ENCODE measurements around the gene TSSC4.

The TSSC4 gene

DNA sequence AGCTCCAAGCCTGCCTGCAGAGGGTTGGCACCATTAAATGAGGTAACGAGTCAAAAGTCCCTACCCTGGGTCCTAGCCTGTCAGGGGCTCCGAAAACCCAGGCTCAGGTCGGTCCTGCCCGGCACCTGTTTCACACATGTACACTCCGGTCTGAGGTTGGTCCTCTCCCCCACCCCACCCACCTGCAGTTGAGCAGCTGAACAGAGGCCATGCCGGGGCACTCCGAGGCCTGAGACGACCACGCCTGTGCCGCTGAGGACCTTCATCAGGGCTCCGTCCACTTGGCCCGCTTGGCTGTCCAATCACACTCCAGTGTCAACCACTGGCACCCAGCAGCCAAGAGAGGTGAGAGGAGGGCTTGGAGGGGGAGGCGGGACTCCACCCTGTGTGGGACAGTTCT, 1.6 kb downstream of the TSSC4 start:
- FAIRE-seq = no peak

DNA sequence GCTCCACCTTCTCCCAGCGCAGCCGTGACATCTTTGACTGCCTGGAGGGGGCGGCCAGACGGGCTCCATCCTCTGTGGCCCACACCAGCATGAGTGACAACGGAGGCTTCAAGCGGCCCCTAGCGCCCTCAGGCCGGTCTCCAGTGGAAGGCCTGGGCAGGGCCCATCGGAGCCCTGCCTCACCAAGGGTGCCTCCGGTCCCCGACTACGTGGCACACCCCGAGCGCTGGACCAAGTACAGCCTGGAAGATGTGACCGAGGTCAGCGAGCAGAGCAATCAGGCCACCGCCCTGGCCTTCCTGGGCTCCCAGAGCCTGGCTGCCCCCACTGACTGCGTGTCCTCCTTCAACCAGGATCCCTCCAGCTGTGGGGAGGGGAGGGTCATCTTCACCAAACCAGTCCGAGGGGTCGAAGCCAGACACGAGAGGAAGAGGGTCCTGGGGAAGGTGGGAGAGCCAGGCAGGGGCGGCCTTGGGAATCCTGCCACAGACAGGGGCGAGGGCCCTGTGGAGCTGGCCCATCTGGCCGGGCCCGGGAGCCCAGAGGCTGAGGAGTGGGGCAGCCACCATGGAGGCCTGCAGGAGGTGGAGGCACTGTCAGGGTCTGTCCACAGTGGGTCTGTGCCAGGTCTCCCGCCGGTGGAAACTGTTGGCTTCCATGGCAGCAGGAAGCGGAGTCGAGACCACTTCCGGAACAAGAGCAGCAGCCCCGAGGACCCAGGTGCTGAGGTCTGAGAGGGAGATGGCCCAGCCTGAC, 2.5 kb downstream of the TSSC4 start:
- no peak for FAIRE-seq

GRCh38 chr11:2404735-2405196, 4.2 kb downstream of the TSSC4 start:
- FAIRE-seq = no peak

DNA sequence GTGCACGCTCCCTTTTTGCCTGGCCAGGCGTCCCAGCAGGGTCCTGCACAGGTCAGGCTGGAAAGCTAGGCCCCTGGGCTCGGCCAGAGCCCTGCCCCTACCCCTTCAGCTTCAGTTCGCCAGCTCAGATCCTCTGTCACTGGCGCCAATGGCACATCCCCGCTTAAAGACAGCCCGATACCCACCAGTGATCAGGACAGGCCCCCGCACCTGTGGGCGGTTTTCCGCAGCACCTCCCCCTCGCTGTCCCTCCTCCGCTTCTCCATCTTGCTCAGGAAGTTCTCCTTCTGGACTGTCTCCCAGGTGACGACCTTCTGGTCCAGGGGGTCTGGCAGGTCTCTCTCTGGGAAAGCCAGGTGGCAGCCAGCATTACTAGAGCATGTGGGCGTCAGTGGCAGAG, 5.9 kb downstream of the TSSC4 start:
- FAIRE-seq = no peak

GRCh38 chr11:2406878-2407410, 6.4 kb downstream of the TSSC4 start:
- no peak for FAIRE-seq

GRCh38 chr11:2408671-2409070, 8.1 kb downstream of the TSSC4 start:
- no peak for FAIRE-seq

GRCh38 chr11:2409126-2409525, 8.6 kb downstream of the TSSC4 start:
- FAIRE-seq = no peak

DNA sequence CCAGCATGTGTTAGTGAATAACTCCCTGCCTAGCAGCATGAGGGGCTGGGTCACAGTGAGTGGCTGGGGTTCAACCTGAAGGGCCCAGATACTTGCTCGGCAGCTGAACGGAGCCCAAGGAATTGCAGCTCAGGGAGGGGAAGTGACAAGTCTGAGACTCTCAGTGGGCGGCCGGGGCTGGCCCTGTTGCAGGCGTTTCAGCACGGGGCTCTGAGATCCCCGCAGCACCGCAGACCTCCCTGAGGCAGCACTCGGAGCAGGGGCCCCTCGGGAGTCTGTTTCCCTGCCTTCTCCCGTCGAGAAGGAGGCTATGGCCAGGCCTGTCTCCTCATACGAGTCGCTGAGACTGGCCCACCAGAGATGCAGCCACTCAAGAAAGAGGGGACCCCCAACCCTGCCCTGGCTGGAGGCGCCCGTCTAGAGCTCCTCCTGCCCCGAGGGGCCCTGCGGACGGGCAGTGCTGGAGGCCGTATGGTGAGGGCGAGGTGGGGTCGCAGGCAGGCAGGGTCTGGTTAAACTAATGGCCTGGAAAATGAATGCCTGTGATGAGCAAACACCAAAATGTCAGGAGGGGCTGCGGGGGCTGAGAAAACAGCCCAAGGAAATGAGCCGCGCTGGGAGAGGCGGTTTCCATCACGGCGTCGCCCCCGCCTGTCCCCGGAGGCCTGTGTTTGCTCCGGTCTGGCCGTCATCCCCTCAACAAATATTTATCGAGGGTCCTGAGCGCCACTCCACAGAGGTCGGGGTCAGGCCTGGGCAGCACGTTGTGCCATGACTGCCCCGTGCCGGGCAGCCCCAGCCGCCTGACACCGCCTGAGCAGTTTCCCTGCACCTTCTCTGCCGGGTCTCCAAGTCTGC, 9.3 kb downstream of the TSSC4 start:
- no peak for FAIRE-seq

- no peak for FAIRE-seq
These were observed 10.1 kb downstream of the TSSC4 start for GRCh38 chr11:2410616-2411015.

DNA sequence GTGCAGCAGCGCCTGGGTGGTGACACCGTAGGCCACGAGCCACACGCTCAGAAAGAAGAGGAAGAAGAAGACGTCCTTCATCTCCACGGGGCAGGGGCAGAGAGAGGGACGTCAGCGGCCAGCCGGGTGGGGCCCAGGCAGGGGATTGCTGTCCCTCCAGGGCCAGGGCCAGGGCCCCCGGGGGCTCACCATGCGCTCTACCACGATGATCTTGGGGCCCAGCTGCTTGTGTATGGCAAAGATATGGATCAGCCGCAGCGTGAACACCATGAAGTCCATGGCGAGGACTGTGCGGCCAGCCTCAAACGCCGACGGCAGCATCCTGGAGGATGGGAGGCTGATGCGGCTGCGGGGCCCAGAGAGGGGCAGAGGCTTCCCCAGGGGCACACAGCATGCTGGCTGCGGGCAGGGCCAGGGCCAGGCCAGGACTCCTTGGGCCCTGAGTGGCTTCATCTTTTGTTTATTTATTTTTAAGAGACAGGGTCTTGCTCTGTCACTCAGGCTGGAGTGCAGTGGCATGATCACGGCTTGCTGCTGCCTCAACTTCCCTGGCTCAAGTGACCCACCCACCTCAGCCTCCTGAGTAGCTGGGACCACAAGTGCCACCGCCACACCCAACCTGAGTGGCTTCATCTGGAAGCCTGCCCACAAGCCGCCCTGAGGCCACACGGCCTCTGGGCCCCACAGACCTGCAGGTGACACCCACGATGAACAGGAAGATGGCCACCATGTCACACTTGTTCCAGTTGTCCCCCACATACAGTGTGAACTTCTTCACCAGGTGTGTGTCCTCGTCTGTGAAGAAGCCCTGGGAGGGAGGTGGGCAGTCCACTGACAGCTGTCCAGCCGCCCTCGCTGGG, 11.1 kb downstream of the TSSC4 start:
- FAIRE-seq = no peak

DNA sequence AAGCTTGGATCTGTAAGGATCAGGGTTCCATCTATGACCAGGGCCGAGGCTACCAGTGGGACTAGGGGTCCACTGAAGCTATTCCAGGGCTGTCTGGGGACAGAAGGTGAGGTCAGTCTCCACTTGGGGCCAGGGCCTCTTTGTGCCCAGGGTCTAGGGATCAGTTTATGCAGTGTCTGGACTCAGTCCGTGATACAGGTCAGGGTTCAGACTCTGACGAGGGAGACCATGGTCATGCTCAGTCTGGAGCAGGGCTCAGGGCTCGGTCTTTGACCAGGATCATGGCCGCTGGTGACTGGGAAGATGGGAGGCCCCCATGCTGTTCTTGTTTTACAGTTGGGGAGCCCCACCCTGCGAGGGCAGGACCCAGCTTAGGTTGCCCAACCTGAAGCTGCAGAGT, 11.8 kb downstream of the TSSC4 start:
- no peak for FAIRE-seq

GRCh38 chr11:2413742-2414579, 13.4 kb downstream of the TSSC4 start:
- FAIRE-seq = no peak

DNA sequence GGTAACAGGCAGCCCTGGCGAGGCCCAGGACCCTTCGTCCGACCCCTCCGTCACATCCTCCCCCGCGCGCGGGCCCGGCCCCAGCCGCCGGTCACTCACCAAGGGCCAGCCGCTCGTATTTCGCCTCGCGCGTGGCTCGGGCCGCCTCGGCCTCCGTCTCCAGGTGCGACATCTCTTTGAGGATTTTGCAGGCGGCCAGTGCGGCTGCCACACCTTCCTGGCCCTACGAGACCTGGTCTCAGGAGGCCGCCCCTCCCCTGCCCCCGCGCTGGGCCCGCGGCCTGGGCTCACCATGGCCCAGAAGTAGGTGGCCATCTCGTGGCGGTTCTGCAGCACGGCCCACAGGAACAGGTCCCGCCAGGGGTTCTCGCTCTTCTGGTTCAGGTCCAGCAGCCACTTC, 14.1 kb downstream of the TSSC4 start:
- FAIRE-seq = no peak

GRCh38 chr11:2415171-2415570, 14.6 kb downstream of the TSSC4 start:
- FAIRE-seq = no peak

- no peak for FAIRE-seq
These were observed 15.2 kb downstream of the TSSC4 start for GRCh38 chr11:2415601-2416380.

- FAIRE-seq = no peak
These were observed 16.2 kb downstream of the TSSC4 start for GRCh38 chr11:2416765-2417164.

DNA sequence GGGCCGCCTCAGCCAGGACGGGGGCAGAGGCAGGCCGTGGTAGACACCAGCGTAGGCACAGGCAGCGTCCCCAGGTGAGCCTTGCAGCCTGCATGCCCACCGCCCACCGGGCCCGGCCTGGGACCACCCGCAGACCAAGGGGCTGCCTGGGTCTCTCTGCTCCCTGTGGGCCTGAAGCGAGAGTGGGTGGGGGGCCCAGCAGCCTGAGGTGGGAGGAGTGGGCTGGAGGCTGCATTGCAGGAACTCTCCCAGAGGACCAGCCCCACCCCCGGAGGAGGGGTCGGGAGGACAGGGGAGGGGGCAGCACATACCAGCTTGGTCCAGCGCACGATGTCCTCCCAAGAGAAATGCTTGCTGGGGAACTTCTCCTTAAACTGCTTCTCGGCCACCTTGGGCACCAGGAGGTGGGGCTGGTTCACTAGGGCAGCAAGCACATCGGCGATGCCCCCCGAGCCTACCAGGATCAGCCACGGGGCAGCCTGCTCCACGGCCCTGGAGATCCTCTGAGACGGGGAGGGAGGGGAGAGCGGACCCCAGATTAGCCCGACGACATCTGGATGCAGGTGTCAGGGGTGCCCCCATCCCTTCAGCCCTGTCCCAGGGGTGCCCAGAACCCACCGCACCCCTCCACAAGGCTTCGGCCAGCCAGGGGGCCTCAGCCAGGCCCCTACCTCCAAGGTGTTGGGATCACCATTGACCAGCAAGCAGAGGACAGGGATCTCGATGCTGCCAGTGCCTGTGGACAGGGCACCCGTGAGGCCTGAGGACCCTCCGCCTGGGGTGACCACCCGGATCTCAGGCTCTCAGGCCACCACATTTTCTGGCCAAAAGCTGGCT, 17.5 kb downstream of the TSSC4 start:
- no peak for FAIRE-seq

DNA sequence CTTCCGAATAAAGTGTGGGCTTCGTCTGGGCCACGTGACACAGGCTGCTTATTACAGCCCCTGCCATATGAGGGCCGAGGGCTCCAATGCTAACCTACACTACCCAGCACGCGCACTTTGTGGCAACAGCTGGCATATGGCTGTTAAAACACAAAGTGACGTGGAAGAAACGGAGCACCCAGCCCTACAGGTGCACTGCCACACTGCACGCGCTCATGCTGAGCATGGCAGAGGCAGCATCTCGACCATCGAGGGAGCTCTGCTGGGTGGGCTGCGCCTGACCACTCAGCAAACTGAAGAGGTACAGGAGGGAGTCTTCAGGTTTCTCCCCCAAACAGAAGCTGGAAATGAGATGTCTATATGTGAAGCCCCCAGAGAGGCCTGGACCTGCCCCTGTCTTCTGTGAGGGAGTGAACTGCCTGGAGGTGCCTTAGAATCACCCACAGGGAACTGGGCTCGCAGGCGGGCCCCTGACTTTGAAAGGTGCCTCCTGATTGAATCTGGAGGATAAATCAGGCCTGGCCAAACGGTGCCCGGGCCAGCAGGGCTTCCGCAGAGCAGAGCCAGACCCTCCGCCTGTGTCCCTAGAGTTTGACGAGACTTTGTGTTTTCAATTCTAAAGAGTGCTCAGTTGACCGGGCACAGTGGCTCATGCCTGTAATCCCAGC, 18.3 kb downstream of the TSSC4 start:
- FAIRE-seq = no peak

DNA sequence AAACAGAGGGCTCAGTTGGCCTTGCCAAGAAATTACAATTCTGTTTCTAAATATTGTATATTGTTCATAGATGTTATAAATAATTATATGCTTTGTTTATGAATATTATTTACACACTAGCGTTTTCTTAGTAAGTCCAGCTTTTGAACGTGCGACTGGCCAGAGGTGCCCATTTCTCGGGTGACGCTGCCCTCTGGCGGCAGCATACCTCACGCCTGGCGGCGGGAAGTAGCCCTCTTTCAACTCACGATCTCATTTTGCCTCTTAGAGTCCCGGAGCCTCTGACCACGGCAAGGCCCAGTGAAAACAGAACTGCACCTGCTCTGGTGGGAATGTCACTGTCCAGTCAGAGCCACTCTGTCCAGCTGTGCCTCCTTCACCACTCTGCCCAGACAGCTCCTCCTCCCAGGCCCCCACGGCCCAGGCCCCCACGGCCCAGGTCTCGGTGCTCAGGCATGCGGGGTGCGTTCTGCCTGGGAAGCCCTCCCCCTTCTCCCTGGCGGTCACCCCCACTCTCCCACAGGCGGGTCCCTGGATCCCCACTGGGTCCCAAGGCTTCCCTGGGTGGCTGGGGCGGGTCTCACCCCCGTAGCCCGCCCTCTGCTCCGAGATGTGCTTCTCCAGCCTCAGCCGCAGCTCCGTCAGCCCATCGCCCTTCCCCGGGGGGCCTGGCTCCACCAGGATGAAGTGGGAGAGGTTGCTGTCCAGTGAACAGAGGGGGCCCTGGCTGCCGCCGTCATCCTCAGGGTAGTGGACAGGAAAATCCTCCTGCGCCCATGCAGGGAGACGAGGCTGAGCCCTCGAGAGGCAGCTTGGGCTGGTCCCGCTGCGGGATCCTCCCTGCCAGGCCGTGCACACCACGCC, 19.3 kb downstream of the TSSC4 start:
- peak; percentile 92 for FAIRE-seq
